HepG2 (cell line): ENCODE measurements around the gene ERF. TPM values are rescaled to one million over a fixed set of nuclear protein-coding genes. Genes with fewer than 3 reads are reported as not detected.
A peak's percentile ranks its signal among the peaks of the same experiment; 100 is the strongest.

Source experiments
- CENPBD1 ChIP-seq: sonication (generic); formaldehyde crosslinking; IDR thresholded peaks from 2 replicates; pipeline ENCODE4 v1.8.0; 2022; ENCODE audit warnings: missing genetic modification reagents, low read depth, mild to moderate bottlenecking, borderline replicate concordance
- CENPT ChIP-seq: sonication (generic); formaldehyde crosslinking; IDR thresholded peaks from 2 replicates; pipeline ENCODE4 v1.8.0; 2022; ENCODE audit warnings: low read depth, mild to moderate bottlenecking, moderate library complexity, missing genetic modification reagents
- EZH2 ChIP-seq: conservative IDR thresholded peaks from 2 replicates; pipeline ENCODE4 v1.6.1; 2012; ENCODE audit warnings: mild to moderate bottlenecking, low read depth, low read length, moderate library complexity
- HHEX ChIP-seq: IDR thresholded peaks from 2 replicates; pipeline ENCODE4 v1.6.1; 2016; ENCODE audit warnings: control low read depth
- HMGXB4 ChIP-seq, 2 experiments: sonication (generic) in 1 of 2; formaldehyde crosslinking in 1 of 2; IDR thresholded peaks; 2 replicates each; pipeline versions ENCODE4 v1.4.0 to v1.6.1; 2018 to 2020; ENCODE audit warnings: missing genetic modification reagents in 2 of 2, borderline replicate concordance in 1 of 2, low read depth in 1 of 2, mild to moderate bottlenecking in 1 of 2, missing biosample characterization in 1 of 2
- MLXIP ChIP-seq: sonication (generic); formaldehyde crosslinking; IDR thresholded peaks from 2 replicates; pipeline ENCODE4 v1.9.0; 2021; ENCODE audit warnings: missing genetic modification reagents, borderline replicate concordance
- NCOA5 ChIP-seq: sonication (generic); formaldehyde crosslinking; IDR thresholded peaks from 2 replicates; pipeline ENCODE4 v1.4.0; 2020; ENCODE audit warnings: missing genetic modification reagents
- NR1H2 ChIP-seq: sonication (generic); formaldehyde crosslinking; IDR thresholded peaks from 2 replicates; pipeline ENCODE4 v1.8.1; 2022; ENCODE audit warnings: low read depth, missing genetic modification reagents, borderline replicate concordance
- PLRG1 ChIP-seq: fragments of 450-650 bp; conservative IDR thresholded peaks from 2 replicates; pipeline ENCODE4 v1.6.1; 2016
- SNAPC5 ChIP-seq: sonication (generic); formaldehyde crosslinking; IDR thresholded peaks from 2 replicates; pipeline ENCODE4 v1.8.1; 2023; ENCODE audit warnings: mild to moderate bottlenecking, missing genetic modification reagents, borderline replicate concordance
- ZBTB37 ChIP-seq: sonication (generic); formaldehyde crosslinking; IDR thresholded peaks from 2 replicates; pipeline ENCODE4 v1.4.0; 2020; ENCODE audit warnings: mild to moderate bottlenecking, missing genetic modification reagents
- ZGPAT ChIP-seq: IDR thresholded peaks from 2 replicates; pipeline ENCODE4 v1.6.1; 2016; ENCODE audit warnings: mild to moderate bottlenecking
- ZIK1 ChIP-seq: sonication (generic); formaldehyde crosslinking; IDR thresholded peaks from 2 replicates; pipeline ENCODE4 v1.5.0; 2020; ENCODE audit warnings: mild to moderate bottlenecking, low read depth, missing genetic modification reagents, borderline replicate concordance
- ZNF512 ChIP-seq: sonication (generic); formaldehyde crosslinking; IDR thresholded peaks from 2 replicates; pipeline ENCODE4 v1.4.0; 2020; ENCODE audit warnings: mild to moderate bottlenecking, missing genetic modification reagents
- ZNF629 ChIP-seq: sonication (generic); formaldehyde crosslinking; conservative IDR thresholded peaks from 2 replicates; pipeline ENCODE4 v1.5.0; 2020; ENCODE audit warnings: missing genetic modification reagents
- polyA plus RNA-seq, 8 experiments: library from polyadenylated mRNA; depleted of rRNA in 3 of 8; stranded (reverse) in 7 of 8; unstranded in 1 of 8; fragments of >200 nt; fragmentation: Illumina TruSeq in 4 of 8; extraction: Trizol in 4 of 8; gene quantifications; 2 replicates each; pipeline versions ENCODE4 v1.2.1 to v1.2.3, GENCODE V29; 2011 to 2016; ENCODE audit warnings: low read depth in 4 of 8, missing spikeins in 1 of 8, mixed read lengths in 1 of 8; ENCODE audit not compliant: insufficient read depth in 1 of 8
- total RNA-seq, 5 experiments: library from RNA; depleted of rRNA; stranded (reverse); fragments of >200 nt; fragmentation: Illumina TruSeq; extraction: Trizol; gene quantifications; 2 replicates each; pipeline ENCODE4 v1.2.3, GENCODE V29; 2016; ENCODE audit warnings: low read depth in 1 of 5

ERF gene
- total and polyA plus RNA-seq, 2 of the 13 experiments (the other 11 are each of a cell fraction or from before 2014, with no cell fraction given): 67.1 to 69.9 TPM

GRCh38 chr19:42283188-42284065 is 28.5 kb upstream of the ERF start (continued):
- TF ChIP-seq CENPT (CRISPR knock-in tag) (no peak), HMGXB4 (CRISPR knock-in tag; IDR thresholded peaks at IDR 0.05; ENCODE audit: borderline replicate concordance in 1 of 2, low read depth in 1 of 2) (peak in 1 of 2 experiments; percentile 55; a peak in 2 of 4 replicates), NR1H2 (CRISPR knock-in tag) (no peak), EZH2 (no peak), ZIK1 (no peak), ZGPAT (CRISPR knock-in tag) (peak; percentile 54; the same call in 1 of the 2 replicates), ZNF629 (CRISPR knock-in tag) (no peak), NCOA5 (CRISPR knock-in tag) (no peak), HHEX (CRISPR knock-in tag) (no peak), MLXIP (CRISPR knock-in tag) (no peak), SNAPC5 (CRISPR knock-in tag) (no peak), ZBTB37 (CRISPR knock-in tag) (no peak), ZNF512 (no peak), PLRG1 (no peak), CENPBD1 (CRISPR knock-in tag) (no peak)
